NCI-H1436 (cell line): ENCODE results near the gene LINC00632.

Experiments used
- DNase-seq: peaks from one replicate; lab custom pipeline; 2025; lab: John Stamatoyannopoulos, UW

Gene LINC00632

GRCh38 chrX:140765043-140765784 is 55.7 kb downstream of the LINC00632 start:
- no peak for DNase-seq

GRCh38 chrX:140766024-140766611 is 56.6 kb downstream of the LINC00632 start:
- DNase-seq: peak; percentile 30

GRCh38 chrX:140767646-140768045 is 58.1 kb downstream of the LINC00632 start:
- DNase-seq: no peak

GRCh38 chrX:140775211-140775610 is 65.7 kb downstream of the LINC00632 start:
- DNase-seq: no peak

- no peak for DNase-seq
Observed at GRCh38 chrX:140776320-140776719, 66.8 kb downstream of the LINC00632 start.

GRCh38 chrX:140794642-140795041 is 85.1 kb downstream of the LINC00632 start:
- no peak for DNase-seq

GRCh38 chrX:140799216-140799615 is 89.7 kb downstream of the LINC00632 start:
- no peak for DNase-seq

- no peak for DNase-seq
Observed at GRCh38 chrX:140804292-140804691, 94.7 kb downstream of the LINC00632 start.

GRCh38 chrX:140815868-140816267 is 106.3 kb downstream of the LINC00632 start:
- no peak for DNase-seq

- DNase-seq: peak; percentile 0
Observed at GRCh38 chrX:140817943-140818342, 108.4 kb downstream of the LINC00632 start.

GRCh38 chrX:140821280-140821679 is 111.7 kb downstream of the LINC00632 start:
- no peak for DNase-seq

GRCh38 chrX:140822184-140822583 is 112.6 kb downstream of the LINC00632 start:
- no peak for DNase-seq

- DNase-seq: no peak
Observed at GRCh38 chrX:140822861-140823260, 113.3 kb downstream of the LINC00632 start.

GRCh38 chrX:140836874-140837273 is 127.3 kb downstream of the LINC00632 start:
- no peak for DNase-seq
